Measurements from ENCODE around the gene HOXA9.

Gene HOXA9

GRCh38 chr7:27162561-27163287 is 2.6 kb downstream of the HOXA9 start:
- no peak for DNase-seq (ENCODE audit: extremely low read depth, low read depth)
- no peak for TF ChIP-seq CTCF (IDR thresholded peaks at IDR 0.05; ENCODE audit: low read depth, low read length, missing control alignments)
- H3K4me3 ChIP-seq (replicated peaks; ENCODE audit: low read depth, low read length): peak overlapping the region; percentile 83

GRCh38 chr7:27161721-27162560 is 3.4 kb downstream of the HOXA9 start:
- DNase-seq (ENCODE audit: extremely low read depth, low read depth): no peak
- no peak for TF ChIP-seq CTCF (IDR thresholded peaks at IDR 0.05; ENCODE audit: low read depth, low read length, missing control alignments)
- peak overlapping the region; percentile 83 for H3K4me3 ChIP-seq (replicated peaks; ENCODE audit: low read depth, low read length)

GRCh38 chr7:27161214-27161720 is 4.1 kb downstream of the HOXA9 start:
- peak overlapping the region; percentile 40 for H3K4me3 ChIP-seq (replicated peaks; ENCODE audit: low read depth, low read length)
- no peak for DNase-seq (ENCODE audit: extremely low read depth, low read depth)
- no peak for TF ChIP-seq CTCF (IDR thresholded peaks at IDR 0.05; ENCODE audit: low read depth, low read length, missing control alignments)

GRCh38 chr7:27160546-27161213 is 4.7 kb downstream of the HOXA9 start:
- H3K4me3 ChIP-seq (replicated peaks; ENCODE audit: low read depth, low read length): peak overlapping the region; percentile 40
- DNase-seq (ENCODE audit: extremely low read depth, low read depth): no peak
- TF ChIP-seq CTCF (IDR thresholded peaks at IDR 0.05; ENCODE audit: low read depth, low read length, missing control alignments): peak; percentile 87

- TF ChIP-seq CTCF (IDR thresholded peaks at IDR 0.05; ENCODE audit: low read depth, low read length, missing control alignments): no peak
- no peak overlapping the region for H3K4me3 ChIP-seq (replicated peaks; ENCODE audit: low read depth, low read length)
- DNase-seq (ENCODE audit: extremely low read depth, low read depth): no peak
Observed at GRCh38 chr7:27160145-27160545, 5.2 kb downstream of the HOXA9 start.

GRCh38 chr7:27159266-27160144 is 5.8 kb downstream of the HOXA9 start:
- no peak for DNase-seq (ENCODE audit: extremely low read depth, low read depth)
- no peak overlapping the region for H3K4me3 ChIP-seq (replicated peaks; ENCODE audit: low read depth, low read length)
- TF ChIP-seq CTCF (IDR thresholded peaks at IDR 0.05; ENCODE audit: low read depth, low read length, missing control alignments): no peak

All from HFF-Myc (cell line).